ENCODE results near the gene ZNF316.

ZNF316 gene

GRCh38 chr7:6691103-6691502 is 54.0 kb downstream of the ZNF316 start:
- H3K9me3 ChIP-seq (ENCODE audit: control insufficient read depth, insufficient read depth, low read length), result peaks cover 29% of the 10 kb centered on the region
- DNase-seq (ENCODE audit: low read depth, low spot score), result no peak
- H3K4me3 ChIP-seq (ENCODE audit: low read length), result no peak overlapping the region
- no CpG with 5 or more reads among the region's 4 CpGs for whole genome bisulfite sequencing (ENCODE audit: insufficient coverage, insufficient read length)
- no peaks in the 10 kb centered on the region for H3K27me3 ChIP-seq (ENCODE audit: control insufficient read depth, insufficient read depth, low read length)
- H3K4me1 ChIP-seq (ENCODE audit: control insufficient read depth, insufficient read depth, low read length), result no peaks in the 10 kb centered on the region
- H3K36me3 ChIP-seq (ENCODE audit: control insufficient read depth, insufficient read depth, low read length), result peaks cover 58% of the 10 kb centered on the region
- no peak overlapping the region for H3K27ac ChIP-seq (ENCODE audit: low read length)

- Histone ChIP-seq H3K4me3 (ENCODE audit: low read length) (no peak overlapping the region), H3K36me3 (ENCODE audit: control insufficient read depth, insufficient read depth, low read length) (peaks cover 63% of the 10 kb centered on the region), H3K27ac (ENCODE audit: low read length) (no peak overlapping the region), H3K9me3 (ENCODE audit: control insufficient read depth, insufficient read depth, low read length) (peaks cover 29% of the 10 kb centered on the region), H3K27me3 (ENCODE audit: control insufficient read depth, insufficient read depth, low read length) (no peaks in the 10 kb centered on the region), H3K4me1 (ENCODE audit: control insufficient read depth, insufficient read depth, low read length) (no peaks in the 10 kb centered on the region)
- no peak for DNase-seq (ENCODE audit: low read depth, low spot score)
- no CpG with 5 or more reads among the region's 5 CpGs for WGBS (ENCODE audit: insufficient coverage, insufficient read length)
Observed at GRCh38 chr7:6691609-6692106, 54.5 kb downstream of the ZNF316 start.

GRCh38 chr7:6700793-6701192 is 63.7 kb downstream of the ZNF316 start:
- Histone ChIP-seq H3K9me3 (ENCODE audit: control insufficient read depth, insufficient read depth, low read length) (peaks cover 2% of the 10 kb centered on the region), H3K27me3 (ENCODE audit: control insufficient read depth, insufficient read depth, low read length) (no peaks in the 10 kb centered on the region), H3K4me3 (ENCODE audit: low read length) (no peak overlapping the region), H3K27ac (ENCODE audit: low read length) (no peak overlapping the region), H3K4me1 (ENCODE audit: control insufficient read depth, insufficient read depth, low read length) (no peaks in the 10 kb centered on the region), H3K36me3 (ENCODE audit: control insufficient read depth, insufficient read depth, low read length) (peaks cover 24% of the 10 kb centered on the region; the same call in 1 of the 2 replicates)
- no peak for DNase-seq (ENCODE audit: low read depth, low spot score)
- no CpG with 5 or more reads among the region's 5 CpGs for WGBS (ENCODE audit: insufficient coverage, insufficient read length)

- no peak for DNase-seq (ENCODE audit: low read depth, low spot score)
- no peak overlapping the region for H3K27ac ChIP-seq (ENCODE audit: low read length)
- H3K36me3 ChIP-seq (ENCODE audit: control insufficient read depth, insufficient read depth, low read length), result peaks cover 17% of the 10 kb centered on the region; the same call in 1 of the 2 replicates
- no peak overlapping the region for H3K4me3 ChIP-seq (ENCODE audit: low read length)
- H3K9me3 ChIP-seq (ENCODE audit: control insufficient read depth, insufficient read depth, low read length), result peaks cover 2% of the 10 kb centered on the region
- no CpG with 5 or more reads among the region's 1 CpG for WGBS (ENCODE audit: insufficient coverage, insufficient read length)
- no peaks in the 10 kb centered on the region for H3K4me1 ChIP-seq (ENCODE audit: control insufficient read depth, insufficient read depth, low read length)
- no peaks in the 10 kb centered on the region for H3K27me3 ChIP-seq (ENCODE audit: control insufficient read depth, insufficient read depth, low read length)
Observed at GRCh38 chr7:6701860-6702259, 64.7 kb downstream of the ZNF316 start.

All from iPS DF 6.9 (cell line).